ENCODE data around the gene KLHL7. TPM values are rescaled to one million over a fixed set of nuclear protein-coding genes. Genes with fewer than 3 reads are reported as not detected.

Gene KLHL7
- total RNA-seq, 1 donor from 2014 or later: 18.7 TPM

DNA sequence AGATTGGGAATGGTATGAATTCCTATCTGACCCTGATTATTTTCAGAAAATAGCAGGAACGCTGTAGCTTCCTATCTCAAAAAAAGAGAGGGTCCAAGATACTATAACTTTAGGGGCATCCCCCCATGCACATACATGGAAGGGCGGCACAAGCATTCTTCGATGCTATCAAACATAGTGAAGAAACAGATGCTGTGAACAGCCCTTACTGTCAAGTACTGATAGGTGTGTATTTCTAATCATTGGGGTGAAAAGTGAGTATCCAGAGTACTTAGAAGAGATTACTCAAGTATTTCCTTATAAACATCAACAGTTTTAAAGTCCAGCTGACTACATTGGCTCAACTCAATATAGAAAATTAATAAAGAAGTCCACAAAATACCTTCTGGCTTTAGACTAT, 59.3 kb downstream of the KLHL7 start:
- ATAC-seq: no peak
- H3K4me3 ChIP-seq: no peak overlapping the region
- intact Hi-C loops (cut with DNase I): no loop called here

DNA sequence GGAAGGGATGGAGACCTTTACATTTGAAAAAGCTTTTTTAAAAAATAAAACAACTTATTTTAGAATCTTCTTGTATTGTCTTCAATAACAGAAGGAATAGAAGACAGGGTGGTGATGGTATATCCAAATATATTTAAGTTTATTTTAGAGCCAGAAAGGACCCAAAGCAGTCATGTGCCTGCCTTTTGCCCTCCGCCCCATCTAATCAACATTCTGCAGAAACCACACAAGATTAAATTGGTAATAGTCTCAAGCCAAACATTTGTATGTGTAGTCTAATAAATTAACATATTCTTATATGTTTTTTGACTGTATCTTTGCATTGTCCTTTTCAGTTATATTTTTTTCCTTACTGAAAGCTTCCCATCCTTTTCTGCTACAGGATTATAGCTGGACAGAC, 59.7 kb downstream of the KLHL7 start:
- H3K27me3 ChIP-seq (ENCODE audit: low read depth): no peaks in the 10 kb centered on the region
- intact Hi-C loops (cut with DNase I): no loop called here
- no peaks in the 10 kb centered on the region for H3K4me1 ChIP-seq
- H3K4me3 ChIP-seq: no peak overlapping the region
- no peak overlapping the region for H3K27ac ChIP-seq
- ATAC-seq (no peak), DNase-seq (no peak)
- peaks cover 7% of the 10 kb centered on the region for H3K36me3 ChIP-seq
- TF ChIP-seq, protein P1, sequence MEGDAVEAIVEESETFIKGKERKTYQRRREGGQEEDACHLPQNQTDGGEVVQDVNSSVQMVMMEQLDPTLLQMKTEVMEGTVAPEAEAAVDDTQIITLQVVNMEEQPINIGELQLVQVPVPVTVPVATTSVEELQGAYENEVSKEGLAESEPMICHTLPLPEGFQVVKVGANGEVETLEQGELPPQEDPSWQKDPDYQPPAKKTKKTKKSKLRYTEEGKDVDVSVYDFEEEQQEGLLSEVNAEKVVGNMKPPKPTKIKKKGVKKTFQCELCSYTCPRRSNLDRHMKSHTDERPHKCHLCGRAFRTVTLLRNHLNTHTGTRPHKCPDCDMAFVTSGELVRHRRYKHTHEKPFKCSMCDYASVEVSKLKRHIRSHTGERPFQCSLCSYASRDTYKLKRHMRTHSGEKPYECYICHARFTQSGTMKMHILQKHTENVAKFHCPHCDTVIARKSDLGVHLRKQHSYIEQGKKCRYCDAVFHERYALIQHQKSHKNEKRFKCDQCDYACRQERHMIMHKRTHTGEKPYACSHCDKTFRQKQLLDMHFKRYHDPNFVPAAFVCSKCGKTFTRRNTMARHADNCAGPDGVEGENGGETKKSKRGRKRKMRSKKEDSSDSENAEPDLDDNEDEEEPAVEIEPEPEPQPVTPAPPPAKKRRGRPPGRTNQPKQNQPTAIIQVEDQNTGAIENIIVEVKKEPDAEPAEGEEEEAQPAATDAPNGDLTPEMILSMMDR (IDR thresholded peaks at IDR 0.05): no peak
- no peaks in the 10 kb centered on the region for H3K9me3 ChIP-seq

More for the DNA sequence above, 59.3 kb downstream of the KLHL7 start:
- TF ChIP-seq, protein P1 (IDR thresholded peaks at IDR 0.05): no peak
- Histone ChIP-seq H3K27me3 (ENCODE audit: low read depth) (no peaks in the 10 kb centered on the region), H3K36me3 (peaks cover 7% of the 10 kb centered on the region), H3K9me3 (no peaks in the 10 kb centered on the region), H3K27ac (no peak overlapping the region), H3K4me1 (no peaks in the 10 kb centered on the region)
- no peak for DNase-seq

GRCh38 chr7:23167691-23168090, 62.1 kb downstream of the KLHL7 start:
- TF ChIP-seq, protein P1 (IDR thresholded peaks at IDR 0.05): no peak
- intact Hi-C loops (cut with DNase I): no loop called here
- no peak overlapping the region for H3K4me3 ChIP-seq
- DNase-seq: no peak
- H3K4me1 ChIP-seq: no peaks in the 10 kb centered on the region
- no peaks in the 10 kb centered on the region for H3K9me3 ChIP-seq
- no peak for ATAC-seq
- H3K36me3 ChIP-seq: peaks cover 7% of the 10 kb centered on the region
- H3K27me3 ChIP-seq (ENCODE audit: low read depth): no peaks in the 10 kb centered on the region
- no peak overlapping the region for H3K27ac ChIP-seq

DNA sequence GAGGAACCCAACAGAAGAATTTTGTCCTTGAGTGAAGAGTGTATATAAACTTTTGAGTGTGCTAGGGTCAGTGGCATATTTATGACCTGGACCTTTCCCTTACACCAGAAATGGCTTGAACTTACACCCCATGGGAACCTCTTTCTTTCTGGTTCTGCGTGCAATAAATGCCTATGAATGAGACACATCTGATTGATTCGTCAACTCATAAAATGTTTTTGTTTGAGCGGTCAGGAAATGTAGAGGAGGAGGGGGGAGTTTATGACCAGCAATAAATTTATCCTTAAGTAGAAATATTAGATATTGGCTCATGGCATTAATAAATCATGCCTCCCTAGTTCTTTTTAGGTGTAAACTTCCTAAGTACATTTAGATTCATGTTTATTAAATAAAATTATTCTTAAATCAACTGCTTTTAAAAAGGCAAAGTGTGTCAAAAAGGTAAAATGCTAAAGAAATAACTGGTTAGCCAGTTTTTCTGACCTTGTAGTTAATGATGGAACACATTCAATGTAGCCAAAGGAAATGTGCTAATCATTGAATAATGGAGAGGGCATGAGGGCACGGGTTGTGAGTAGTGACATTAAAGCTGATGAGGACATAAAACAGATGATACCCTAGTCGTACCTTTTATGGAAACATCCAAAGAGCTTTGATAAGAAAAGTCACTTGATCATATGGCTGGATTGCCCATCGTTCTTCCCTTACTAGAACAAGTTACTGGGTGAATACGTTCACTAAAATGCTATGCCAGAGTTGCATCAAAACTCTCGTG, 62.7 kb downstream of the KLHL7 start:
- Histone ChIP-seq H3K36me3 (peaks cover 7% of the 10 kb centered on the region), H3K4me3 (no peak overlapping the region), H3K4me1 (no peaks in the 10 kb centered on the region), H3K9me3 (no peaks in the 10 kb centered on the region), H3K27me3 (ENCODE audit: low read depth) (no peaks in the 10 kb centered on the region), H3K27ac (no peak overlapping the region)
- TF ChIP-seq, protein P1 (IDR thresholded peaks at IDR 0.05): no peak
- no peak for ATAC-seq
- intact Hi-C loops (cut with DNase I): no loop called here
- DNase-seq: no peak

DNA sequence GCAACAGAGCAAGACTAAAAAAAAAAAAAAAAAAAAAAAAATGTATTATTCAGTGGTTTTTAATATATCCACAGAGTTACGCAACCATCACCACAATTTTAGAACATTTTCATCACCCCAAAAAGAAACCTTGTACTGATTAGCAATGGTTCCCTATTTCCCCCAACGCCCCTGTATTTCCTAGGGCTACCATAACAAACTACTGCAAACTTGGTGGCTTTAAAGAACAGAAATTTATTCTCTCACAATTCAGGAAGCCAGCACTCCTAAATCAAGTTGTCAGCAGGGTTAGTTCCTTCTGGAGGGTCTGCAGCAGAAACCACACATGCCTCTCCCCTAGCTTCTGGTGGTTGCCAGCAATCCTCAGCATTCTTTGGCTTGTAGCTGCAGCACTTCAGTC, 70.4 kb downstream of the KLHL7 start:
- intact Hi-C loops (cut with DNase I): no loop called here
- DNase-seq (no peak), ATAC-seq (no peak)
- Histone ChIP-seq H3K36me3 (peaks cover 15% of the 10 kb centered on the region), H3K9me3 (no peaks in the 10 kb centered on the region), H3K4me3 (no peak overlapping the region), H3K4me1 (peaks cover 2% of the 10 kb centered on the region), H3K27me3 (ENCODE audit: low read depth) (no peaks in the 10 kb centered on the region), H3K27ac (no peak overlapping the region)
- TF ChIP-seq, protein P1 (IDR thresholded peaks at IDR 0.05): no peak

Measured in lower lobe of right lung (tissue), 2 donors.